ENCODE data around the gene UAP1.
"Not testable (repeated sequence)": the region's sequence is repeated elsewhere in the genome, so short reads cannot be mapped to it uniquely, and the experiment has no call there.

Gene UAP1

DNA sequence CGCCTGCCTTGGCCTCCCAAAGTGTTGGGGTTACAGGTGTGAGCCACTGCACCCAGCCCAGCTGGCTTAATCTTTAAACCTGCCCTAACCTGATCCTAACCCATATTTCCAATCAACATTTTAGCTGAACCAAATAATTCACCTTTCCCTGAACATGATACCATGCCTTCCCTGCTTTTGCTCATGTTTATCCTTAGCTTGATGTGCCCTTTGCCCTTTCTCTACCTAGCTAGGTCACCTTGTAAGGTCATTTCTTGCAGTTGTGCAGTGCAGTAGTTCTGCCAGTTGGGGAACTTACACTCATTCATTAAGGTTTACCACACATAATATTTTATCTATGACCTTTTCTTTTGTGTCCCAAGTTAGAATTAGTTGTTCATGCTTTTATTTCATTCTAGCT, 5.3 kb downstream of the UAP1 start:
- no peak for DNase-seq

DNA sequence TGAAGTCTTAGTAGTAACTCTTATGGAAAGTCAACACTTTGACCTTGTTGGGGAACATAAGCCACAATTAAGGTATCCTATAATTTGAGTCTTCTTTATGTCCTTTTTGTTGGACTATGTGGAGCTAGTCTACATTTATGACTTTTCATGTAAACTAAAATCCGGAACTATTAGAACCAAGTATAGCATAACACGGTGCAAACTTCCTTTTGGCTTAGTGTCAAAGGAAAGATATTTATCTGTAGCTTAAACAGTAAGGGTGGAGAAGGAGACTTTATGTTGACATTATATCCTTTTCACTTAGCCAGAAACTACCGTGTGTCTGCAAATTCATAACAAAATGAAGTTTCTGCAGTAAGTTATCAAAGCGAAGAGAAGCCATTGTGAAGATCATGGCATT, 7.3 kb downstream of the UAP1 start:
- no peak for DNase-seq

GRCh38 chr1:162570718-162571117, 9.2 kb downstream of the UAP1 start:
- no peak for DNase-seq

DNA sequence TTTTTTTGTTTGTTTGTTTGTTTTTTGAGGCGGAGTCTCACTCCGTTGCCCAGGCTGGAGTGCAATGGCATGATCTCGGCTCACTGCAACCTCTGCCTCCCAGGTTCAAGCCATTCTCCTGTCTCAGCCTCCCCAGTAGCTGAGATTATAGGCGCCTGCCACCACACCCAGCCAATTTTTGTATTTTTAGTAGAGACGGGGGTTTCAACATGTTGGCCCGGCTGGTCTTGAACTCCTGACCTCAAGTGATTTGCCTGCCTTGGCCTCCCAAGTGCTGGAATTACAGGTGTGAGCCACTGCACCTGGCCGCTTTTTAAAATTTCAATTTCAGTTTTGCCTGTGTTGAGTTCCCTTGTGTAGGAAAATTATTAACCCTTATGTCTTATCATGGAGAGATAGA, 9.6 kb downstream of the UAP1 start:
- DNase-seq = not testable (repeated sequence)

GRCh38 chr1:162571696-162572095, 10.2 kb downstream of the UAP1 start:
- DNase-seq = no peak

DNA sequence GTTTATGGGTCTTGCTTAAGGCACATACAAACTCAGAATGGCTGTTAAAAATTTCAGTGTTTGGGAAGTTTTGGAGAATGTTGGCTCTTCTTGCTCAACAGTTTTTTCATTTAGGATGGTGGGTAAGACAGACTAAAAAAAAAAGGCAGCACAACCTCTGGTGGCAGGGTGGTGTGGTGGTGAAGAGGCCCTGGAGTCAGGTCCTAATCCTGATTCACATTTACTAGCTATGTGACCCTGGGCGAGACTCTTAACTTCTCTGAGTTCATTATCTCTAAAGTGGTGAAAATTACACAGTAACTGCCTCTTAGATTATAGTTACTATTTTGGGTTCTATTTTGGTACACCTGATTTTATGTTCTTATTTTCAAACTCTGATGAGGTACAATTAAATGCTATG, 11.6 kb downstream of the UAP1 start:
- DNase-seq = no peak

DNA sequence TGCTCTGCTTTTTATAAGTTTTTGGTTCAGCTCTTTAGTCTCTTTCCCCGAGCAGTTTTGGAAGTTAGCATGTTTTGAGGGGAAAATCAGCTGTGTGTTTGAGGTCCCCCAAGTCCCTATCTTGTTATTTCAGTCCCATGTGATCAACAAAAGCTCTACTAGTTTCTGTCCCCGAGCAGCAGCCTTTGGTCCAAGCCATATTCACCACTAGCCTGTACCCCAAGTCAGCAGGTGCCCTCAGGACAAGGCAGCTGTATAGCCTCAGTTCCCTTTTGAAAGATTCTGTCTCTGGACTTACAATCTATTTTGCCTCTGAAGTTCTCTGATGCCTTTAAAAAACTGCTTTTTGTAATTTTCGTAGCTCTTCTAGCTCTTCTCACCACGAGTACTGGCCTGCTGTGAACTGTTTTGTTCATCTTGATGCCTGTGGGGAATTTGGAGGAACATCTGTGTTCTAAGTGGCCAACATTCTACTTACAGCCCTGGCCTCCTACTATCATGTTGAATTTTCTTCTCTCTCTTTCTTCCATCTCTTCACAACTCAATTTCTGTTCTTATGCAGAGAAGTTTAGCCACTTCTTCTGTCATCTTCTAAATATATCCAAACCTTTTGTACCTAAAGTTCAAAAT, 16.7 kb downstream of the UAP1 start:
- DNase-seq = no peak

DNA sequence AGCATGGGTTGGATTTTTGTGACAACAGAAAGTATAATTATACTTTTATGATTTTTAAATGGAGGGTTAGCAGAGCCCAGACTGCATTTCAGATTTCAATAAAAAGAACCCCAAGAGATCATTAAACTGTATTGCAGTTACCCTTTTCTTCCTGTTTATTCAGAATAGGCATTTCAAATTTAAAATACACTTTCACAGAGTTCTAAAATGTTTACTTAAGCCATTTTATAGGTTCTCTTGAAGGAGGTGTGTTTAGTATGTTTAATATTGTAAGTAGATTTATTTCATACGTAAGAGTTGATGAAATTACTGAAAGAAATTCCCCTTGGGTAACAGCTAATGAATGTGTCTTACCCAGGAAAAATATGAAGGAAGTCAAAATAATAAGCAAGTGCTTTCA, 17.4 kb downstream of the UAP1 start:
- no peak for DNase-seq

DNA sequence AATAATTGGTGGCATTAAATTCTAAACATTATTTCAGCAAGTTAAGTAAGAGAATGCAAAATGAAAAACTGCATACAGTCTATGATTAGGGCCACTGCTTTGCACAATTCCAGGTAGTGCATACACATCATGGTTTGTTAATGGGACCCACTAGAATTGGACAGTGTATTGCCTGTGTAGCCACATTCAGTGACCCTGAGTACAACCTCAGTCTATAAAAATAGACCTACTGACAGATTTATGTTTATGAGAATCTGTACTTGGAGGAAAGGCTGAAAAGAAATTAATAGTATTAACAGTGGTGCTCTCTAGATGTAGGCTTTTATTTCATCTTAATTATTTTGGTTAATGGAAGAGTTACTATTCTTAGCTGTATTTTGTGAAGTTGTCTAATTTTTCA, 18.8 kb downstream of the UAP1 start:
- no peak for DNase-seq

GRCh38 chr1:162582901-162583300, 21.4 kb downstream of the UAP1 start:
- DNase-seq = not testable (repeated sequence)

GRCh38 chr1:162585101-162585500, 23.6 kb downstream of the UAP1 start:
- DNase-seq = not testable (repeated sequence)

GRCh38 chr1:162587347-162587746, 25.8 kb downstream of the UAP1 start:
- DNase-seq = no peak

- DNase-seq = no peak
These were observed 26.3 kb downstream of the UAP1 start for GRCh38 chr1:162587761-162588260.

GRCh38 chr1:162590101-162590500, 28.6 kb downstream of the UAP1 start:
- no peak for DNase-seq

GRCh38 chr1:162590686-162591085, 29.2 kb downstream of the UAP1 start:
- no peak for DNase-seq

DNA sequence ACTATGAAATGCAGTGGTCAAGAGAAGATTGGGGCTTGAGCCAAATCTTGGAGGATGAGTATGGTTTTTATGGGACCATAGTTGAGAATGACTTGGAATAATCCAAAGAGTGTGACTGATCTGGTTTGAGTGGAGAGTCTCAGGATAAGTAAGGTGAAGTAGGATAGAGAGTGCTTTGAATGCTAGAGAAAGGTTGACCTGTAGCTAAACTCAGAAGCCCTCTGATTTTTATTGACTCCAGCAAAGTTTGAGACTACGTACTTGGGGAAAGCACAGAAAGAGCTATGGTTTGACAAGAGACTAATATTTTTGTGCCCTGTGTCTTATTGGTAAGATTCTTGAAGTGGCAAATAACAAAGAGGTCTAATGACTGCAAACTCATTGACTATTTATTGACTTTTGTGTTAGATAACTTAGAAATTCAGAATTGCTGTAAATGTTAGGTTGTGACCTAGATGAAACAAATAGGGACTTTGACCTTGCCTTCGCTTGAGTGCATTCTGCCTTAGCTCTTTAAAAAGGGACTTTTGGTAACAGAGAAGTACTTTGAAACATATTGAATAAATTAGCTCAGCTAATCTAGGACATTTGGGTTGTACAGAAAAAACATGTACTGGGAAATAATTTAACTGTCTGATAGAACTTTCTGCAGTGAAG, 35.1 kb downstream of the UAP1 start:
- no peak for DNase-seq

GRCh38 chr1:162599451-162599850, 37.9 kb downstream of the UAP1 start:
- no peak for DNase-seq

- not testable (repeated sequence) for DNase-seq
These were observed 41.6 kb downstream of the UAP1 start for GRCh38 chr1:162603117-162603516.

GRCh38 chr1:162605225-162605927, 43.9 kb downstream of the UAP1 start:
- DNase-seq = no peak

GRCh38 chr1:162609306-162609705, 47.8 kb downstream of the UAP1 start:
- DNase-seq = no peak

- DNase-seq = no peak
These were observed 51.3 kb downstream of the UAP1 start for GRCh38 chr1:162612606-162613400.

DNA sequence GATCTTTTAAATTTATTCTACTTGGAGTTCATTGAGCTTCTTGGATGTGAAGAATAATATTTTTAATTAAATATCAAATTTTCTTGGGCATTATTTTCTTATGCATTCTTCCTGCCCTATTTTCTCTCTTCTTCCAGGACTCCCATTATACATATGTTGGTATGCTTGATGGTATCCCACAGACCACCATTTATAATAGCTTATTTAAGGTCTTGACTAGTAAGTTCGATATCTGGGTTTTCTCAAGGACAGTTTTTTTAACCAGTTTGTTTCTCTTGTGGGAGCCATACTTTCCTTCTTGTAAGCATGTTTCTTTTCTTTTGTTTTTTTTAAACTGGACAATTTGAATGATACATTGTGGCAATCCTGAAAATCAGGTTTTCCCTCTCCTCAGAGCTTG, 55.3 kb downstream of the UAP1 start:
- DNase-seq = no peak

DNA sequence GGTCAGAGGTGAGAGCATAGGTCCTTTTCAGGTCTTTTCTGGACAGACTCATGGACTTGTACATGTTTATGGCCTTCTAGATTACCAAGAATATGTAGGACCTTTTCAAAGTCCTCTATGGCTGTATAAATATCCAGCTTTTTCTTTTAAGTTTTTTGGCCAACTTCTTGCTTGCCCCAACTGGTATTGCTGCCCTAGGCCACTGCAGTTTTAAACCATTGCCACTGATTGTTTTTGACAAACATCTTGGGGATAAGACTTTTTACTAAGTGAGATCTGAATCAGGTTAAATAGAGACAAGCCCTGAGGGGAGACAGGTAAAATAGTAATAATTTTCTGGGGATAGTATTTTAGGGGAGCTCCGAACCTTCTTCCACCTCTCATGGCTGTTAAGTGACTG, 56.0 kb downstream of the UAP1 start:
- DNase-seq = no peak

All from 8988T (cell line).